Measurements from ENCODE around the gene AHNAK.
"Not testable (repeated sequence)": the region's sequence is repeated elsewhere in the genome, so short reads cannot be mapped to it uniquely, and the experiment has no call there.

Gene AHNAK

GRCh38 chr11:62553839-62554361, 7.3 kb upstream of the AHNAK start:
- in situ Hi-C loops (cut with MboI; ENCODE audit: low sequenced_read_pairs, unreplicated experiment) = no loop called here
- no peak for DNase-seq (ENCODE audit: low spot score)
- TF ChIP-seq, protein P1, sequence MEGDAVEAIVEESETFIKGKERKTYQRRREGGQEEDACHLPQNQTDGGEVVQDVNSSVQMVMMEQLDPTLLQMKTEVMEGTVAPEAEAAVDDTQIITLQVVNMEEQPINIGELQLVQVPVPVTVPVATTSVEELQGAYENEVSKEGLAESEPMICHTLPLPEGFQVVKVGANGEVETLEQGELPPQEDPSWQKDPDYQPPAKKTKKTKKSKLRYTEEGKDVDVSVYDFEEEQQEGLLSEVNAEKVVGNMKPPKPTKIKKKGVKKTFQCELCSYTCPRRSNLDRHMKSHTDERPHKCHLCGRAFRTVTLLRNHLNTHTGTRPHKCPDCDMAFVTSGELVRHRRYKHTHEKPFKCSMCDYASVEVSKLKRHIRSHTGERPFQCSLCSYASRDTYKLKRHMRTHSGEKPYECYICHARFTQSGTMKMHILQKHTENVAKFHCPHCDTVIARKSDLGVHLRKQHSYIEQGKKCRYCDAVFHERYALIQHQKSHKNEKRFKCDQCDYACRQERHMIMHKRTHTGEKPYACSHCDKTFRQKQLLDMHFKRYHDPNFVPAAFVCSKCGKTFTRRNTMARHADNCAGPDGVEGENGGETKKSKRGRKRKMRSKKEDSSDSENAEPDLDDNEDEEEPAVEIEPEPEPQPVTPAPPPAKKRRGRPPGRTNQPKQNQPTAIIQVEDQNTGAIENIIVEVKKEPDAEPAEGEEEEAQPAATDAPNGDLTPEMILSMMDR (IDR thresholded peaks at IDR 0.05; ENCODE audit: borderline replicate concordance, control extremely low read depth, extremely low read depth, insufficient read depth, missing control alignments) = no peak

GRCh38 chr11:62553080-62553838, 6.7 kb upstream of the AHNAK start:
- in situ Hi-C loops (cut with MboI; ENCODE audit: low sequenced_read_pairs, unreplicated experiment) = no loop called here
- TF ChIP-seq, protein P1 (IDR thresholded peaks at IDR 0.05; ENCODE audit: borderline replicate concordance, control extremely low read depth, extremely low read depth, insufficient read depth, missing control alignments) = no peak
- no peak for DNase-seq (ENCODE audit: low spot score)

GRCh38 chr11:62552485-62553079, 6.0 kb upstream of the AHNAK start:
- in situ Hi-C loops (cut with MboI; ENCODE audit: low sequenced_read_pairs, unreplicated experiment) = no loop called here
- TF ChIP-seq, protein P1 (IDR thresholded peaks at IDR 0.05; ENCODE audit: borderline replicate concordance, control extremely low read depth, extremely low read depth, insufficient read depth, missing control alignments) = no peak
- DNase-seq (ENCODE audit: low spot score) = no peak

DNA sequence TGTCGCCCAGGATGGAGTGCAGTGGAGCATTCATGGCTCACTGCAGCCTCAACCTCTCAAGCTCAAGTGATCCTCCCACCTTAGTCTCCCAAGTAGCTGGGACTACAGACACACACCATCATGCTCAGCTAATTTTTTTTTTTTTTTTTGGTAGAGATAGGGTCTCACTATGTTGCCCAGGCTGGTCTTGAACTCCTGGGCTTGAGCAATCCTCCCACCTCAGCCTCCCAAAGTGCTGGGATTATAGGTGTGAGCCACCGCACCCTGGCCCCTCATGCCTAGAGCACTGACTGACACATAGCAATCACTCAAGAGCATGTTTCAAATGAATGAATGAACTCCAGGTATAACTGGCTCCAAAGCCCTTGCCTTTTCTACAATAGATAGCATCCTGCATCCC, 3.9 kb upstream of the AHNAK start:
- DNase-seq (ENCODE audit: low spot score); in situ Hi-C loops (cut with MboI; ENCODE audit: low sequenced_read_pairs, unreplicated experiment): not testable (repeated sequence)

GRCh38 chr11:62548545-62549335, 2.1 kb upstream of the AHNAK start:
- in situ Hi-C loops (cut with MboI; ENCODE audit: low sequenced_read_pairs, unreplicated experiment) = no loop called here
- TF ChIP-seq, protein P1 (IDR thresholded peaks at IDR 0.05; ENCODE audit: borderline replicate concordance, control extremely low read depth, extremely low read depth, insufficient read depth, missing control alignments) = no peak
- DNase-seq (ENCODE audit: low spot score) = no peak

- no peak for DNase-seq (ENCODE audit: low spot score)
- in situ Hi-C loops (cut with MboI; ENCODE audit: low sequenced_read_pairs, unreplicated experiment) = no loop called here
- TF ChIP-seq, protein P1 (IDR thresholded peaks at IDR 0.05; ENCODE audit: borderline replicate concordance, control extremely low read depth, extremely low read depth, insufficient read depth, missing control alignments) = no peak
These were observed 1.2 kb upstream of the AHNAK start for GRCh38 chr11:62547691-62548281.
